ENCODE results near the gene CLCN7.

CLCN7 gene

GRCh38 chr16:1501630-1502029 lies 26.8 kb upstream of the CLCN7 start:
- DNase-seq = no peak

GRCh38 chr16:1500465-1501150 lies 25.8 kb upstream of the CLCN7 start:
- no peak for DNase-seq

- no peak for DNase-seq
These were observed 25.1 kb upstream of the CLCN7 start for GRCh38 chr16:1499756-1500464.

GRCh38 chr16:1498899-1499676 lies 24.3 kb upstream of the CLCN7 start:
- no peak for DNase-seq

- DNase-seq = no peak
These were observed 22.3 kb upstream of the CLCN7 start for GRCh38 chr16:1497014-1497598.

- DNase-seq = no peak
These were observed 21.6 kb upstream of the CLCN7 start for GRCh38 chr16:1496464-1496863.

GRCh38 chr16:1495889-1496262 lies 21.0 kb upstream of the CLCN7 start:
- DNase-seq = no peak

GRCh38 chr16:1495211-1495888 lies 20.5 kb upstream of the CLCN7 start:
- no peak for DNase-seq

GRCh38 chr16:1494711-1495110 lies 19.9 kb upstream of the CLCN7 start:
- DNase-seq = no peak

GRCh38 chr16:1494129-1494640 lies 19.4 kb upstream of the CLCN7 start:
- no peak for DNase-seq

GRCh38 chr16:1493746-1494094 lies 18.9 kb upstream of the CLCN7 start:
- no peak for DNase-seq

- DNase-seq = no peak
These were observed 18.3 kb upstream of the CLCN7 start, which contains the start of gene TELO2 for GRCh38 chr16:1492923-1493745. Gene TELO2, plus strand, starts transcription at chr16:1493360. Its CDS starts 922 bp downstream, at chr16:1494282.

- DNase-seq = no peak
These were observed 17.5 kb upstream of the CLCN7 start for GRCh38 chr16:1492082-1492922.

GRCh38 chr16:1491327-1491726 lies 16.5 kb upstream of the CLCN7 start:
- DNase-seq = no peak

- no peak for DNase-seq
These were observed 14.2 kb upstream of the CLCN7 start for GRCh38 chr16:1489077-1489476.

GRCh38 chr16:1488619-1489018 lies 13.8 kb upstream of the CLCN7 start, which contains the start of gene PTX4:
Gene PTX4, minus strand, starts transcription at chr16:1488944. Its CDS starts 35 bp downstream, at chr16:1488909.
- no peak for DNase-seq

GRCh38 chr16:1488054-1488601 lies 13.3 kb upstream of the CLCN7 start:
- DNase-seq = no peak

GRCh38 chr16:1487395-1488053 lies 12.7 kb upstream of the CLCN7 start:
- no peak for DNase-seq

- DNase-seq = no peak
These were observed 11.9 kb upstream of the CLCN7 start for GRCh38 chr16:1486551-1487390.
